A673 (cell line): Measurements from ENCODE around the gene TFCP2L1.

Experiments
- CTCF ChIP-seq: fragments of 300-800, 200-600 bp; sonication (generic); conservative IDR thresholded peaks from 2 replicates; pipeline ENCODE4 v1.5.1; 2017; ENCODE audit warnings: low read depth, mild to moderate bottlenecking, antibody characterized with exemption, low read length, moderate library complexity, mixed read lengths
- EZH2 ChIP-seq: fragments of 200-600 bp; sonication (generic); IDR thresholded peaks from 2 replicates; pipeline ENCODE4 v1.6.1; 2017; ENCODE audit warnings: borderline replicate concordance, low read depth, mild to moderate bottlenecking, mixed read lengths, antibody characterized with exemption, low read length; ENCODE audit not compliant: poor library complexity, severe bottlenecking

GRCh38 chr2:121316986-121317385 lies 32.0 kb upstream of the TFCP2L1 start:
- TF ChIP-seq CTCF (no peak), EZH2 (no peak)
